HG02943 (cell line): ENCODE data around the gene SNAPC3.
"Not testable (repeated sequence)": the region's sequence is repeated elsewhere in the genome, so short reads cannot be mapped to it uniquely, and the experiment has no call there.

Source experiments
- ATAC-seq: cut with Tn5 transposase; IDR thresholded peaks from one replicate; pipeline ENCODE4 v1.9.1; 2021; ENCODE audit warnings: mild to moderate bottlenecking, low read depth, moderate library complexity; ENCODE audit not compliant: unreplicated experiment

The SNAPC3 gene

DNA sequence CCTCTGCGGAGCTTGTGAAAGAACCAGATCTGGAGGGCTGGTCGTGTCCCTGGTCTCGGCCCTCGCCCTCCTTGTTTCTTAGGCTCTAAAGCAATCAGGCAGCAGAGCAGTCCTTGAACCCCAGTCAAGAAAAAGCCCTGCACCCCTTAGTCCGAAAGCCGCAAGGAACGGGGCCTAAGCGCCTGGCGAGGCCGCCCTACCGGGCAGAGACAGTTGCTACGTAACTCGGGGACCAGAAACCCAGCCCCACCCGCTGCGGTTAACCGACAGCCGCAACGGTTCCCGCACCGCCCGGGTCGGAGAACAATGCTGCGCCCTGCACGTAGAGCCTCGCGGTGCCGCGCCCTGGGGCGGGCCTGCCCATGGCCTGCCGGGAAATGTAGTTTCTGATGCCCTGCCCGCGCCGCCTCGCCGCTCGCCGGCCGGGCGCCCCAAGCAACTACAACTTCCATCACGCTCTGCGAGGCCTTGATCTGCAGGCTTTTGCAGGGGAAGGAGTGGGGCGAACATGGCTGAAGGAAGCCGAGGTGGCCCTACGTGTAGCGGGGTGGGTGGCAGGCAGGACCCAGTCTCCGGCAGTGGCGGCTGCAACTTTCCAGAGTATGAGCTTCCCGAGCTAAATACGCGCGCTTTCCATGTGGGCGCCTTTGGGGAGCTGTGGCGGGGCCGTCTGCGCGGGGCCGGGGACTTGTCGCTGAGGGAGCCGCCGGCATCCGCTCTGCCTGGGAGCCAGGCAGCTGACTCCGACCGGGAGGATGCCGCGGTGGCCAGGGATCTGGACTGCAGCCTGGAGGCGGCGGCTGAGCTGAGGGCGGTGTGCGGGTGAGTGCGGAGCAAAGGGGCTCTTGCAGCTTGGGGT, at the start of gene SNAPC3:
Gene SNAPC3, plus strand, starts transcription at position 505 of the 859 bp plus-strand sequence. Its CDS starts 4 bp downstream, at position 509.
- peak; percentile 97 for ATAC-seq

DNA sequence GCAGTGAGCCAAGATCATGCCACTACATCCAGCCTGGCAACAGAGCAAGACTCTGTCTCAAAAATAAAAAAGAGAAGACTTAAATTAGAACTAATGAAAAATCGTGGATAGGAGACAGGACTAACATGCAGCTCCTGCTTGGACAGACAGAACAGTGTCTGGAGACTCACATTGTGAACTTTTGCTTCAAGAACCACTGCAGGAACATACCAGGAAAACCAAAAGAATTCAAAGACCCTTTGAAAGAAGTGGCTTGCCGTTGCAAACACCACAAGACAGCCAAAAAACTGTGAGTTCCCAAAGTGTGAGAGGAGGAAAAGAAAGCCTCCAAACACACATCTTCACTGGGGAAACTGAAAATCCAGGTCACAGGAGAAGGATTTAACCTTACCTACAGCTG, 48.8 kb upstream of the SNAPC3 start:
- no peak for ATAC-seq

DNA sequence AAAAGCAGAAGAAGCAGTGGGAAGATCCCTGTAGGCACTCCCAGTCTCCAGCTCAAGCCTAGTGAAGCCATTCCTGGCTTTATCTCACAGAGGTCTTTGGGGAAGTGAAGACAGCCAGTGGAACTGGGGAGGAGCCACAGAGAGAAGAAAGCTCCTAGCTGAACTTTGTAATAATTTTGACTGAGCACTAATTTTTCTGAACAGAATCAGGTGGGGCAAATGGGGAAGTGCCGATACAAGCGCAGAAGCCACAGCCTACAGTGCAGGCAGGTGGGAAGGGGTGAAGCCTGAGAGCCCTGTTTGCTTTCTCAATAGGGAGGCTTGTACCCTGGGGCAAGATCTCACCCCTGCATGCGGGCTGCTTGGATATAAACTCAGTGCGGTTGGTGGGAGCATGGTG, 48.4 kb upstream of the SNAPC3 start:
- ATAC-seq = no peak

DNA sequence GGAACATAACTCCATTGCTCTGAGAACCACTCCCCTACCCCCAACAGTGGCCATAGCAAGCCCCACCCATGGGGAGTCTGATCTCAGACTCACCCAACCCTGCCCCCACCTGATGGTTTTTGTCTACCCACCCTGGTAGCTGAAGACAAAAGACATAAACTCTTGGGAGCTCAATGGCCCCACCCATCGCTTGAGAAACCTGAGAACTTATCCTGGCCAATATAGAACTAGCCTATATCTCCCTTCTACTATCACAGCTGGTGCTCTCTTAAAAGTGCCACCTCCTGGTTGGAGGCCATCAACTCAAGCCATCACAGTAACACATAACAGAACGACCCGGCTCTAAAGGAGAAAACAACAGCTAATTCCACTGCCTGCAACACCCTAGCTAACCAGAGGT, 47.9 kb upstream of the SNAPC3 start:
- no peak for ATAC-seq

DNA sequence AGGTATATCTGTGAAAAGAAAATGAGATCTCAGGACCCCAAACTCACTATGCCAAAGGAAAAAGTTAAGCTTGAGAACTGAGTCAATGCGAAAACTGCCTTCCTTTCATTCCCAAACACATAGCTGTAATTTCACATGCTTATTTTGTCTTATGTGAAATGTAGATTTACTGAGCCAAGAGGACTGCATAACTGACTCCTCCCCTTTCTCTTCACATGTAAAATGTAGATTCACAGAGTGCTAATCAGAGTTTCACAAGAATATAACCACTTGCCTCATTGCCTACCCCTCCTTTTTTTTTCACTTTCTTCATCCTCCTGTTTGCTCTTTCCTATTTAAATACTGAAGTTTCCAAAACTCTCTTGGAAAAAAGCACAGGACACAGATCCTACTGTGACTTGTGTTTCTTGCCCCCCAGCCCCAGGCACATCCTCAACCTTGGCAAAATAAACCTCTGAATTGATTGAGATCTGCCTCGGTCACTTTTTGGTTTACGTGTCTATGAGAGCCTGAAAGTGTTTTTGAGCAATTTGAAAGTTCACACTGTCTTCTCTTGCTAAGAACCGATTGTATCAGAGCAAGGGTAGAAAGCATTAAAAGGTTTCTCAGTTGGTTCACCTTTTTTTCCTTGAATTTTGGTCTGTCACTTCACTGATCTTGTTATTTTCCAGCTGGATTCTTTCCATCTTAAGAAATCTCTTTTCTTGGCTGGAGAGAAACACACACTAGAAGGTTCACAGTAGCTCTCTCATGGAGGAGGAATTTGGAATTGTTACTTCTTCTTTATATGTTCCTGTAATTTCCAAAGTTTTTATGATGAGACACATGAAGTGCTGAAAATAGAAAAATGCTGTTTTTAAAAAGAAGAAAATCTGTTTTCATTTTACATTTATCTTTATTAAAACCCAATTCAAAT, 44.8 kb upstream of the SNAPC3 start:
- ATAC-seq = no peak

DNA sequence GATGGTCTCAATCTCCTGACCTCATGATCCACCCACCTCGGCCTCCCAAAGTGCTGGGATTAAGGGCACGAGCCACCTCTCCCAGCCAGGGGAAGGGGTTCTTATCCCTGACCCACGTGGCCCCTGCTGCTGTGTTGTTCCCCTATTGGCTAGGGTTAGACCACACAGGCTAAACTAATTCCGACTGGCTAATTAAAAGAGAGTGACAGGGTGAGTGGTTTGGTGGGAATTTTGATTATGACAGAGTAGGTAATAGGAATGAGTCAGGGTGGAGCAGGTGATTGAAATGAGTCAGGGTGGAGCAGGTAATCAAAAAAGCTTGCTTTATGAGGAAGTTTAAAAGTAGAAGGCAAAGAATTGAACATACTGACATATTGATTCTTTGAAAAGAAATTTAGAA, 43.4 kb upstream of the SNAPC3 start:
- not testable (repeated sequence) for ATAC-seq

DNA sequence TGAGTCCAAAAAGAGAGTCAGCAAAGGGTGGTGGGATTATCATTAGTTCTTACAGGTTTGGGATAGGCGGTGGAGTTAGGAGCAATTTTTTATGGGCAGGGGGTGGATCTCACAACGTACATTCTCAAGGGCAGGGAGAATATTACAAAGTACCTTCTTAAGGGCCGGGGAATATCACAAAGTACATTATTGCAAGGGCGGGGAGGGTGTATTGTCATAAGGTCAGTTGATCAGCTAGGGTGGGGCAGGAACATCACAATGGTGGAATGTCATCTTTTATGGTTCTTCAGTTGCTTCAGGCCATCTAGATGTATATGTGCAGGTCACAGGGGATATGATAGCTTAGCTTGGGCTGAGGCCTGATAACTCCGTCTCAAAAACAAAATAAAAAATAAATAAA, 42.8 kb upstream of the SNAPC3 start:
- ATAC-seq = not testable (repeated sequence)

DNA sequence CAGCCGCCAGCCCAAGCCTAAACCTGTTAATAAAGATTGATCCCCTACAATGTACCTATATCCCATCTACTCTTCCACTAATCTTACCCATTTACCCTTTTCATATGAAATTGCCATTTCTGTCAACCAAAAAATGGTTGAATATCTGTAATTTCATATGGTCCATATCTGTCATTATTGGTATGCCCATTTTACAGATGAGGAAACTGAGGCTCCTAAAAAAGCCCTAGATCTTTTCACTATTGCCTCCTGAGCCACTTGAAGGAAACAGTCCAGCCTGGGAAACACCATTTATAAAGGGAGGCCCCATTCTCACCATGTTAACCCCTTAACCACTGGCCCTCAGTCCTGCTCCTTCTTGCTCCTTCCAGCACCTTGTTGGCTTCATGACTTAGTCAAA, 41.2 kb upstream of the SNAPC3 start:
- no peak for ATAC-seq

DNA sequence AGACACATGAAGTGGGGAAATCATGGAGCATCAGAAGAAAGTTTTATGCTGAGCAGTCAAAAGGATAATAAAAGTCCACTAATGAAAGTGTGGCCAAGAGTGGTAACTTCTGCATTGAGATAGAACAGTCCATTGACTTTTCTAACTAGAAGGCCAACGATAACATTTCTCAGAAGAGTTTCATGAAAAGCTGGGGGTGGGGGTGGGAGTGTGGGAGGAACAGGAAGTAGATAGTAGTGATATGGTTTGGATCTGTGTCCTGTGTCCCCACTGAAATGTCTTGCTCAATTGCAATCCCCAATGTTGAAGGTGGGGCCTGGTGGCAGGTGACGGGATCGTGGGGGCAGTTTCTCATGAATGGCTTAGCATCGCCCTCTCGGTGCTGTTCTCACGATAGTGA, 36.2 kb upstream of the SNAPC3 start:
- ATAC-seq = no peak

DNA sequence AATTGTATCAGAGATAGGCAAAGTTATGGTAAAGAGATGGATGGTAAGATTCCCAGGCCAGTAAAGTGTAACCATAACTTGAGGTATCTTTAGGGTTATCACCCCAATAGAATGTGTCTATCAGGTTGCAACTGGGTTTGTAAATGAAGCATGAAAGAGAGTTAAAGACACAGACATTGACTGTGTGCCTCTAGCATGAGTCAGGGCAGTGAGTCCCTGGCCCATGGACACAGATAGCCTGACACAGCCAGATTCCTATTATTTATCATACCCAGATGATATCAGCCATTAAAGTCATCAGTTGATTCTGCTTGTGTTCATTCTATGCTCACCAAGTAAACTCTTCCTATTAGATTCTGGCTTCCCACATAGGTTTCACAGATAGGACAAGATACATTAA, 33.5 kb upstream of the SNAPC3 start:
- no peak for ATAC-seq

DNA sequence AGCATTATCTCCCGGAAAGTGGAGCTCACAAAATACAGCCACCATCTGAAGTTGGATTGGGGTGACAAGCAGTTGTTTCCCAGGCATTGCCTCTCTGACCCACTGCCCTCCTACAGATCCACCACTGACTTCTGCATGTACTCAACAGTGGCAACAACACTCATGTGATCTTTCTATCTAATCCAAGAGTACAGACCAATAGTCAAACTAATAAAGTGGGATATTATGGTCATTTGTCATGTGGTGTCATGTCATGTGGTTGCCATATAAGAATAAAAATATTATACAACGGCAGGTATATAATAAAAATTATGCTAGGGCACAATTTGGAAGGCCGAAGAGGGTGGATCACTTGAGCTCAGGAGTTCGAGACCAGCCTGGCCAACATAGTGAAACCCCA, 33.0 kb upstream of the SNAPC3 start:
- ATAC-seq = no peak

DNA sequence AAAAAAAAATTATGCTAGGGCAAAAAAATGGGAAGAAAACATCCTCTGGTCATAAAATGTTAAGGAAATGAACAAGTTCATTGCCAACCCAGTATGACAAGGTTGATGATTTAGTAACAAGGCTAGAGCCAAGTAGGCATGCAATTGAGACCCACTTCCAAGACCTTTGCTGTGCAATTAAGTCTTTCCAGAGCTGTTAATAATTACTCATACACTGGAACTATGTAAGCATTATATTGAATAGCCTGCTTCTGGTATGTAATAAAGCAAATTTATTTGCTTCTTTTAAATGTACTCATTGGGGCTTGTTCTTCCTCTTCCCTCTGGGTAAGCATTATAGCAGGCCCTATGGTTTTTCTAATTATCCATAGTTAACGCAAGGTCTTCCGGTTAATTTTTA, 32.5 kb upstream of the SNAPC3 start:
- no peak for ATAC-seq

DNA sequence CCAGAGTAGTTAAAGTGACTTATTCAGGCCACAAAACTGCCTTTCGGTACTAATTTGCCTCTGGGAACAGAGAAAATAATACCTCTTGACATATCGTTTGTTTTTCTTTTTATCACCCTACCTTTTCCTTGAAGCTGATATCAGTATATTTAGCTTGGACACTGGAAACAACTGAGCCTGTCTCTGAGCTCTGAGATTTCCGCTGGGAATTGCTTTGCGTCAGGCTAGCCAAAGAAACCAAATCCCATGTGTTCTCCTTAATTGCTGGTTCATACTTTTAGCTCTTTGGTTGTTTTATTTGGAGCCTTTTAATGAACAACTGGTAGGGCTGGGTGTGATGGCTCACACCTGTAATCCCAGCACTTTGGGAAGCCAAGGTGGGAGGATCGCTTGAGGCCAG, 30.3 kb upstream of the SNAPC3 start:
- ATAC-seq = no peak

DNA sequence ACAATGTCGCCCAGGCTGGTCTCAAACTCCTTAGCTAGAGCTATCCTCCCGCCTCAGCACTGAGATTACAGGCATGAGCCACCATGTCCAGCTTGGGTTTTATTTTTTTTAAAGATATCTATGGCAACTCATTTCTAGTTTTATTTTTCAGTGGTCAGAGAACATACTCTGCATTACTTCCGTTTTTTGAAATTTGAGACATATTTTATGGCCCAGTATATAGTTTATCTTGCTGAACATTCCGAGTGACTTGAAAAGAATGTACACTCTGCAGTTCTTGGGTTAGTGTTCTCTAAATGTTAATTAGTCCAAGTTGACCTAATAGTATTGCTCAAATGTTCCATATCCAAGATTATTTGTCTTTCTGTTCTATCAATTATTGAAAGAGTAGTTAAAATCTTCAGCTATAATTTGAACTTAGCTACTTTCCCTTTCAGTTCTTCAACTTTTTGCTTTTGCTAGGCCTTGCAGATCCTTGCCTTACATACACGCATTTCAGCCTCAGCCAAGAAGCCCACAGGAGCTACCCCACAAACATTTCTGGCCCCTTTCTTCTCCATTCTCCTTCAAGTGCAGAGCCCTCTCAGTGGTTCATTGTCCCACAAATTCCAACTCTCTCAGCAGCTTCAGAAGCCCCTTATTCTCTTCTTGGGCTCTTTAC, 22.3 kb upstream of the SNAPC3 start:
- ATAC-seq = no peak

DNA sequence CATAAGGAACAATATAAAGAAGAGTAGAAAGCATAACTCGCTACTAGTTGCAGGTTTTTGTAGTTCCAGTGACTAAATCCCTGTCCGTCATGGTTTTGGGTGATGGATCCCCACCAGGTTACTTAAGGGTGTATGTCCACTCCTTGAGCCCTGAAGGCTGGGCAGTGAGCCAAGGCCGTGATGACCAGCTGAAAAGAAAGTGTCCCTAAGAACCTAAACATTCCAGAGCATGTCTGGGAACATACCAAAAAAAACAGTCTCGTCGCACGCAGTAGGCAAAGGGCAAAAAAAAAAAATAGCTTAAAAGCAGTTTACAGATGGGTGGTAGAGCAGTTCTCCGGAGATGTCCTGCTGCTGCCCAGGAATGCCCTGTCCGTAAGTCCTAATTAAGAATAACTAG, 21.4 kb upstream of the SNAPC3 start:
- ATAC-seq = no peak

DNA sequence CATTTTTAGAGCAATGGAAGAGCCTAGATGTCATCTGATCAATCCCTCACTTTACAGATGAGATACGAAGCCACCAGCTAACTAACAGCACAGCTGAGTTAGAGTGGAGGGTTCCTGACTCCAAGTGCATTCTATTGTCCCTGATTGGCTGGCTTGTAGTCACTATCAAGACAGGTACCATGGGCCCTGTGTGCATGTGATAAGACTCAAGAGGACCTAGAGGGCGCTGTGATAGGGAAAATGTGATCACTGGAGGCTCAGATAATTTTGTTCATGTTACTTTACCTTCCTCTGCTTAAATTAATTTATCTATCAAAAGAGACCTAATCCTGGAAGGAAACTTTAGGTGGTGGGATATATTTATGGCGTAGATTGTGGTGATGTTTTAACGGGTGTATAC, 19.5 kb upstream of the SNAPC3 start:
- ATAC-seq = no peak

DNA sequence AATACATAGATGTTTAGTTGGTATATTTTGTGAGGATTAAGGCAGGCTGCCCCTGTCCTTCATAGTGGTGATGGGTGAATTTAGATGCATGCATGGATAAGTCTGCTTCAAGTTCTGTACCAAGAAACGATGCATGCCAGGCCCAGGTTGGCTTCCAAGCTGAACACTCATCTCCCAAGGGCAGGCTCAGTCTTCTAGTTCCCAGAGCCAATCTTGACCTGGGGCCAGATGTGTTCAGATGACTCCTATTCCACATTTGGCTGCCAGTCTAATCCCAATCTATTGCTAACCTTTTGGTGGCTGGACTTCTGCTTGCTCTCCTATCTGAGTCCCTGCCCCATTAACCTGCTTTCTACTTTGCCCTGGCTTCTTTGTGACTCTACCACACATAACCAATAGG, 18.5 kb upstream of the SNAPC3 start:
- ATAC-seq = no peak

DNA sequence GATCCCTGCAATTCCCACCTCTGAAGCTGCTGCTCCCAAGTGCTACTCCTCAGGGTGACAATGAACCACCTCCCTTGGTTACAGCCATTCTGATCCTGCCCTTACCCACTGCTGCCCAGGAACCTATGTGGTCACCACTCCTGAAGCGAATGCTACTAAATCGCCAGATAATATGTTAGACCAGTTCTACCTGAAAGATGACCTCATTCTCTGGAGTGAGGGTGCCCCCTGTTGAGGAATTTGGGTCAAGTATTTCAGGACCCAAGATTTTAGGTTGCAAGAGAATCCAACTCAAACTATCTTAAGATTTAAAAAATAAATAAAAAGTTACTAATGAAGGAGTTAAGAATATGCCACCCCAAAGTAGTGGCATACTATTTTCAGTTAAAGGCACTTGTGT, 5.8 kb upstream of the SNAPC3 start:
- ATAC-seq = no peak

DNA sequence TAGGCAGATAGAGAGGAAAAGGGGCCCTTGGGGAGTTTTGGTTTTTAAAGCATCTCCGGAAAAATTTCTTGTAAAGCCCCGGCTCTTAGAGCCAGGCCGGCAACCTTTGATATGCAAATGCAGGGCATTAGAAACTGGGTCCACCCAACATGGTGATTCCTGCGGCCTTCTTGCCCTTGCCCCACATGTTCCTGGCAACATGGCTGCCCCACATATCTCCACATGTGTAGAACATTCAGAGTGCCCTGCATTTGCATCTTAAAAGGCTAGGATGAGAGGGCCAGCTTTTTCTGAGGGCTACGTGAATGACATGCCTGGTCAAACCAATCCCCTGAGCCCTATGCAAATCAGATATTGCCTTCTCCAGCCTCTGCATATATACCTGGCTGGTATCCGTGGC, 5.0 kb upstream of the SNAPC3 start:
- ATAC-seq = no peak

DNA sequence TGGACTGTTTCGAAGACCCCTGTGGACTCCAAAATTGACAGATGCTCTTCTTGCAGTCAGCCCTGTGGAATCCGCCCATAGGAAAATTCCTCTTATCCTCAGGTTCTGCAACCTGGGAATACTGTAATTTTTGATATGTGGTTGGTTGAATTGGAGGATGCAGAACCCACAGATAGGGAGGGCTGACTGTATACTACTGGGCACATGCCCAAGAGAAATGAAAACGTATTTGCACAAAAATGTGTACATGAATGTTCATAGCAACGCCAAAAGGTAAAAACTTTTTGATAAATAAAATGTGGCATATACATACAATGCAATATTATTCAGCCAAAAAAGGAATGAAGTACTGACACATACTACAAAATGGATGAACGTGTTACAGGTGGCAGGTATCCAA, 1.9 kb upstream of the SNAPC3 start:
- no peak for ATAC-seq

DNA sequence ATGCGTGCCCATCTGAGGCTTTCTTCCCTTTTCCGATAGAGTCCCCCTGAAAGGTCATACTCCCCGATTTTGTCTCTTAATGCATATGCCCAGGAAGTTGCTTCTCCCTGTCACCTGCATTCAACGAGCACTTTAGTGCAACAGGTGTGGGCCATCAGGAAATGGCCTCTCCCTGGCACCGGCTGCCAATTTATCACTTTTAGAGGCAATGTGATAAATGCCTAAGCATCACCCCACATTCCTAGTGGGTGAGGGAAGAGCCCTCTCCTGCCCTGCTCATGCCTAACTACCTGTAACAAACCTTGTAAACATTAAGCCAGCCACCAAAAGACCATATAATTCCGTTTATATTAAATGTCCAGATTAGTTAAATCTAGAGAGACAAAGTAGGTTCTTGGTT, 1.1 kb upstream of the SNAPC3 start:
- ATAC-seq = no peak
